GM18502 (cell line): ENCODE data around the gene HSD17B12.

ENCODE experiments used
- ATAC-seq: cut with Tn5 transposase; IDR thresholded peaks from one replicate; pipeline ENCODE4 v1.9.1; 2021; ENCODE audit warnings: mild to moderate bottlenecking; ENCODE audit not compliant: unreplicated experiment, poor library complexity

HSD17B12 gene

DNA sequence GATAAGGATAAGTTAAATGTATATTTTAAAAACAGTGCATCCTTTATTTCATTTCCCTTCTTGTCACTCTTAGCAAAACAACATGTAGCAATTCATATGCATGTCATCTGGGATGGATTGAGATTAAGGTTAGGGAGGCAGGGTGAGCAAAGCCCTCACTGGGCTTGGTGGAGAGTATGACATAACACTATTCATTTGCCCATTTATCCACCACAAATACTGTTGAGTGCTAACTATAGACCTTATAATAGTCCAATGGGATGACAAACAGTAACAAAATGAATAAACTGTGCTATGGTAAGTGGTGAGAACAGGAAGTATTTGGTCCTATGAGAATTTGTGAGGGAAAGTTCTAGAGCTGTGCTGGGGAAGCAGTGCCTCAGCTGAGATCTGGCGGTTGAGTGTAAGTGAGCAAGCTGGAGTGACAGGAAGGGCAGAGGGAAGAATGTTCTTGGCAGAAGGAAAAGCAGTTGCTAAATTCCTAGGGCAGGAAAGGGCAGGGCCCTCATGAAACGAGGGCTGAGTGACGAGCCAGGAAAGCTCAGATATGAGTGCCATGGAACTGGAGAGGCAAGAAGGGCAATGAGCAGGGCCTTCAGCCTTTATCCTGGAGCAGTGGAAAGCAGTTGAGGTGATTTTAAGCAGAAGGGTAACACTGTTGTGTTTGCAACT, 6.7 kb downstream of the HSD17B12 start:
- no peak for ATAC-seq

- no peak for ATAC-seq
These were observed 7.9 kb downstream of the HSD17B12 start for GRCh38 chr11:43688394-43688793.

GRCh38 chr11:43689167-43689566, 8.6 kb downstream of the HSD17B12 start:
- ATAC-seq, result no peak

DNA sequence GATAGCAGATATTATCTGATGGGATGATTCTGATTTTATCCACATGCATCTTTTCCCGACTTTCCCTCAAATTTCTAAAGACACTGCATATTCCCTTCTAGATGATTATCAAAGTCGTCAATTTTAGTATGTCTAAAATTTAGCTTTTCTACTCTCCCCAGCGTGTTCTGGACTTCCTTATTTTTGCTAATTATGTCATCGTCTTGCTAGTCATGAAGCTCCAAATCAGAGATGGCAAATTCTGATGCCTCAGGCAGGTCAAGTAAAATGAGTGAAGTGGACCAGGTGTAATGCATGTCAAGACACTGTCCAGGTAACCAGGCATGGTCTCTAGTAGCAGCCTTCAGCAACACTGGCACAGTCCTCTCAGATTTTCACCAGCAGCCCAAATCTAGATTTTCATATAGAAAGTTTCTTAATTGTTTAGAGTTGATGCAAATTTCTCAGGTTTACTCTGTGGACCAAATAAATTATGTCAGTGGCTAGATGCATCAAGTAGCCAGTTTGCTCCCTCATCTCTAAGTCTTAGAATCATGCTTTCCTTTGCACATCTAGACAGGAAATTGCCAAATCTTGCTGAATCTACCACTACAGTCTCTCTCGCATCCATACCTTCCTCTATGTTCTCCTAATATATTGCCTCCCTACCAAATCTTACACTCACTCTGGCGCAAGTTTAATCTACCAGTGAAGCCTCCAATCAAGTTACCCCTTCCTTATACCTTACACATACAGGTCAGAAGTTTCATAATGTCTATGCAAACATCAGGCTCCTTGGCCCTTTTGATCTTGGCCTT, 10.6 kb downstream of the HSD17B12 start:
- ATAC-seq, result no peak

- ATAC-seq, result no peak
These were observed 11.3 kb downstream of the HSD17B12 start for GRCh38 chr11:43691806-43692205.

DNA sequence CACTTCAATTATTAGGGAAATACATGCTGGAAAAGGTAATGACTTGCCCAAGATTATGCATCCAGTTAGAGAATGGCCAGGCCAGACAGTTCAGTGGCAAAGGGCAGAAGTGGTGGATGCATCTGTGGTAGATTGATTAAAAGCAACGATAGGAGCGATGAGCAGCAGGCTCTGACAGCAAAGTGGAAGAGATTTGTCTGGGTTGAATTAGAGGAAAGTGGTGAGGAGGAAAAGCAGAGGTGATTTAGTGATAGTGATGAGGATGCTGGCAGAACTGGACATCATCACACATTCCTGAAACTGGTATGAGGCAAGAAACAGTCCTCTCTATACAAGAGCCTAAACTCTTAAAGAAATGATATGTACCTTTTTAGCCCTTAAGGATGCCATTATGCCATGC, 12.5 kb downstream of the HSD17B12 start:
- no peak for ATAC-seq

- no peak for ATAC-seq
These were observed 13.2 kb downstream of the HSD17B12 start for GRCh38 chr11:43693731-43694130.

GRCh38 chr11:43694477-43694876, 13.9 kb downstream of the HSD17B12 start:
- ATAC-seq, result peak; percentile 63

- ATAC-seq, result no peak
These were observed 17.1 kb downstream of the HSD17B12 start for GRCh38 chr11:43697679-43698078.

DNA sequence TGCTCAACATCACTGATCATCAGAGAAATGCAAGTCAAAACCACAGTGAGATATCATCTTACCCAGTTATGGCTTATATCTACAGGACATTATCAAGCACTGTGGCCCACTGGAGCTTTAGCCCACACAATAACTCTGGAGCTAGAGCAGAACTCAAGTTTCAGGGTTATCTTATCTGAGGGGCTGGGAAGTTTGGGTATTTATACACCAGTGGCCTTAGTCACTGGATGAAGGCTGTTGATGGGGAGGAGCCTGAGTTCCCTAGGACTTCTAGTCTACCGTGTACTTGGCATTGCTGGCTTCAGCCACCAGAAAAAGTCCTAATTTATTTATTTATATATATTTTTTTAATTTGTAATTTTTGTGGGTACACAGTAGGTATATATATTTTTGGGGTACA, 19.3 kb downstream of the HSD17B12 start:
- ATAC-seq, result no peak

DNA sequence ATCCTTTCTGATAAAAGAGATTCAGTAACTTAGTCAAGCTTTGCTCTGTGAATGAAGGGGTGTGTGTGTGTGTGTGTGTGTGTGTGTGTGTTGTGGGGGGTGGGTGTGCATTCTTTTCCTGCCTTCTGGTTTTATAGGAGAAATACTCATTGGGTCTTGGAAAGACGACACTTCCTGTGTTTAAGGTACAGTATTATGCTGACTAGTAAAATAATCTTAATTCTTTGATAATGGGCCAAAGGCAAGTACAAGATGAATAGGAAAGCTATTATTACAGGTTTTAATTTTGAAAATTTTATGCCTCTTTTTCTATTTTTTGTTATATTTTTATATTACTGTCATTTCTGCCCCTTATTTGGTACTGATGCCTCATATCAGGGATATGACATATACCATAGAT, 26.1 kb downstream of the HSD17B12 start:
- ATAC-seq, result no peak

DNA sequence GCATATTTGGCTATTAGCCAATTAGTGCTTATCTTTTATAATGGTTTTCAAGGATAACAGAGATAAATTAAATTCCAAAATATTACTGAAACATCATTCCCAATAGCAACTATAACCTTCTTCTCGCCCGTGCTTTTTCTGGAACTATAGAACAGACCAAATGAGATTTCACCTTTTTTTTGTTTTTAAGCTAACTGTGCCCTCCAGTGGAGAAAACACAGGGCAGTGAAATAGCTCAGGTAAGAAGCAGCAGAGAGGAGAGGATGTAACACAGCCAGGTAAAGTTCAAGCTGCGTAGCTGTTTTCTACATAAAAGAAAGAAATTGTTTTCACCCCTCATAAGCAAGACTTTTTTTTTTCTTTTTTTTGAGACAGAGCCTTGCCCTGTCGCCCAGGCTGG, 28.2 kb downstream of the HSD17B12 start:
- no peak for ATAC-seq

- no peak for ATAC-seq
These were observed 29.2 kb downstream of the HSD17B12 start for GRCh38 chr11:43709689-43710088.

- ATAC-seq, result no peak
These were observed 32.1 kb downstream of the HSD17B12 start for GRCh38 chr11:43712676-43713075.

GRCh38 chr11:43718373-43718772, 37.8 kb downstream of the HSD17B12 start:
- no peak for ATAC-seq

DNA sequence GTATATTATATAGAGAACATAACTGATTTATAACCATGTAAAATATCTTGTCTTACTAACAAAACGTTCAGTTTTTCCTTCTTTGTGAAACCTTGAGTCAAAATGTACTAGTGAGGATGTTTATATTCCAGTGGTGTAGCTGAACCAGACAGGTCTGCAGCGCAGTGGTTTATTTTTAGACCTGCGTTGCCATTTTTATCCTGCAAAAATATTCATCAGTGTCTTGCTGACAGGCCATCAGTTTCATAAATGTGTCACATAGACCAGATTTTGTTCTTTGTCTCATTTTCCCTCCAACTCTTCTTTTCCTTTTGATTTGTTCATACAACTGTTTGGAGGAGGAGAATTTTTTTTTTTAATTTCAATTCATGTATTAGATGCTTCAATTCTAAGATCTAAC, 43.1 kb downstream of the HSD17B12 start:
- ATAC-seq, result no peak

- no peak for ATAC-seq
These were observed 51.7 kb downstream of the HSD17B12 start for GRCh38 chr11:43732225-43732624.

DNA sequence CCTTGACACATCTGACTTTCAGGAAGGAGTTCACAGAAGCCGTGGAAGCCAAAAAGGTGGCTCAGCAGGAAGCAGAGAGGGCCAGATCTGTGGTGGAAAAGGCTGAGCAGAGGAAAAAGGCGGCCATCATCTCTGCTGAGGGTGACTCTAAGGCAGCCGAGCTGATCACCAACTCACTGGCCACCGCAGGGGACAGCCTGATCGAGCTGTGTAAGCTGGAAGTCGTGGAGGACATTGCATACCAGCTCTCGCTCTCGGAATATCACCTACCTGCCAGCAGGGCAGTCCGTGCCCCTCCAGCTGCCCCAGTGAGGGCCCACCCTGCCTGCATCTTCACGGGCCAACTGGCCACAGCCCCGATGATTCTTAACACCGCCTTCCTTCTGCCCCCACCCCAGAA, 53.7 kb downstream of the HSD17B12 start:
- ATAC-seq, result no peak

GRCh38 chr11:43735115-43735514, 54.6 kb downstream of the HSD17B12 start:
- ATAC-seq, result no peak

DNA sequence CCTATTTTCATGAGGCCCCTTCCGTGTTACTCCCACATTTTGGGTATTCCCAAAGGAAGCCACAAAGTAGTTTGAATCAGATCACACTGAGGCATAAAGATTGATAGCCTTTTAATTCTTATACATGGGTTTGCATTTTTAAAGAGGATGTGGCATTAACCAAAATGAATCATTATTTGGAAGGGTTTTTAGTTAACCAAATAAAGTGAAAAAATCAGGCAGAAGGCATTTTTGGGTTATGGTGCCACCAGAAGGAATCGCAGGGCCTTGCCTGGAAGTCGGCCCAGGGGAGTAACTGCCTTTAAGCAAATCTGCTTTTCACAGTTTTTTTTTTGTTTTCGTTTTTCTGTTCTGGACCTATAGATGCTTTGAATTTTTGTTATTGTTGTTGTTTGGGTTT, 55.4 kb downstream of the HSD17B12 start:
- no peak for ATAC-seq

- no peak for ATAC-seq
These were observed 56.1 kb downstream of the HSD17B12 start for GRCh38 chr11:43736502-43737200.
